Limb (tissue), 2 donors: ENCODE data around the gene NARS2.
A peak's percentile ranks its signal among the peaks of the same experiment; 100 is the strongest.
"Not testable (repeated sequence)": the region's sequence is repeated elsewhere in the genome, so short reads cannot be mapped to it uniquely, and the experiment has no call there.

Experiments used
- DNase-seq, 2 donors: peaks; one replicate each; pipeline ENCODE4 v3.0.0-alpha.2; 2016; ENCODE audit errors: extremely low spot score in 2 of 2

Gene NARS2, protein sequence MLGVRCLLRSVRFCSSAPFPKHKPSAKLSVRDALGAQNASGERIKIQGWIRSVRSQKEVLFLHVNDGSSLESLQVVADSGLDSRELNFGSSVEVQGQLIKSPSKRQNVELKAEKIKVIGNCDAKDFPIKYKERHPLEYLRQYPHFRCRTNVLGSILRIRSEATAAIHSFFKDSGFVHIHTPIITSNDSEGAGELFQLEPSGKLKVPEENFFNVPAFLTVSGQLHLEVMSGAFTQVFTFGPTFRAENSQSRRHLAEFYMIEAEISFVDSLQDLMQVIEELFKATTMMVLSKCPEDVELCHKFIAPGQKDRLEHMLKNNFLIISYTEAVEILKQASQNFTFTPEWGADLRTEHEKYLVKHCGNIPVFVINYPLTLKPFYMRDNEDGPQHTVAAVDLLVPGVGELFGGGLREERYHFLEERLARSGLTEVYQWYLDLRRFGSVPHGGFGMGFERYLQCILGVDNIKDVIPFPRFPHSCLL

DNA sequence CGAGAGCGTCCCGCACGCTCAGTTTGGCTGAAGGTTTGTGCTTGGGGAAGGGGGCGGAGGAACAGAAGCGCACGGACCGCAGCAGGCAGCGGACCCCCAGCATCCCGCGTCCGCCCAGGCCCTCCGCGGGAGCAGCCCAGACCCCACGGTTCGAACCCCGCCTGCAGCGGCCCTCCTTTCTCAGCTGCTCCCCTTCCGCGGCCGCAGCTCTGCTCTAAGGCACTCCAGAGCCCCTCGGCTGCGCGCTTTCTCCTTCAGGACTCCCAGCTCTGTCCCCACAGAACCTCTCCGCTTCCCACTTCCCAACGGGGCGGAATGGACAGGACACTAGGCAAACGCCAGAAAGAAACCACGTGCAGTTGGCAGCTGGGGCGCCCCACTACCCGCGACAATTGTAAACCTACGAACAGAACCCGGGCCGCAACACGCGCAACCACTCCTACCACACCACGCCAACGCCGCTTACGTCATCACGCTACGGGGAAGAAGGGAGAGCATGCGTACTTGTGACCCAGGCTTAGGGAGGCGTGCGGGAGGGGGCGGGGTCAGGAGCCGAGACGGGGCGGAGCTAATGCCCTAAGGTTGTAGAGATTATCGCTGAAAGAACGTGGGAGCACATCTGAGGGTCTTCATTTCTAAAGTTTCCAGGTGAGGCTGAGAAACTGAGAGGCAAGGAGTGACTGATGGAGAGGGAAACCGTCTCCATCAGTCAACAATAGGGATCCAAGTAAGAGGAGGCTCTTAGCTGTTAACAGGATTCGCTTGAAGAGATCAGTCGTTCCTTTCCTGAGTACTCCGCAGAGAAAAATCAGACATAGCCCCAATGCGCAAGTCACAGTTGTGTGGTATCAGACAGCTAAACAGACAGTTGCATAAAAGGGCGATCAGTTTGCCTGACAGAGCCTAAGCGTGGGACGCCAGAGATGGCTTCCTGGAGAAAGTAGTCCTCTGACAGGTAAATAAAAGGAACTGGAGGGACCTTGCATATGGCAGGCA, at the start of gene NARS2:
Gene NARS2 (minus strand): TSS at position 479 of the 996 bp plus-strand sequence. CDS start 376 bp downstream, at position 103.
- peak; percentile 98 for DNase-seq

DNA sequence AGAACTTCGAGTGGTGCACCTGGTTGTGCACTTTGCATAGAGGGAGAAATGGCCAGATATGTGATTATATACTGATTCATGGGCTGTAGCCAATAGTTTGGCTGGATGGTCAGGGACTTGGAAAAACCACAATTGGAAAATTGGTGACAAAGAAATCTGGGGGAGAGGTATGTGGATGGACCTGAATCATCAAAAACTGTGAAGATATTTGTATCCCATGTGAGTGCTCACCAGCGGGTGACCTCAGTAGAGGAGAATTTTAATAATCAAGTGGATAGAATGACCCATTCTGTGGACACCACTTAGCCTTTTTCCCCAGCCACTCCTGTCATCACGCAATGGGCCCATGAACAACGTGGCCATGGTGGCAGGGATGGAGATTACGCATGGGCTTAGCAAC, 48.0 kb upstream of the NARS2 start:
- no peak for DNase-seq

DNA sequence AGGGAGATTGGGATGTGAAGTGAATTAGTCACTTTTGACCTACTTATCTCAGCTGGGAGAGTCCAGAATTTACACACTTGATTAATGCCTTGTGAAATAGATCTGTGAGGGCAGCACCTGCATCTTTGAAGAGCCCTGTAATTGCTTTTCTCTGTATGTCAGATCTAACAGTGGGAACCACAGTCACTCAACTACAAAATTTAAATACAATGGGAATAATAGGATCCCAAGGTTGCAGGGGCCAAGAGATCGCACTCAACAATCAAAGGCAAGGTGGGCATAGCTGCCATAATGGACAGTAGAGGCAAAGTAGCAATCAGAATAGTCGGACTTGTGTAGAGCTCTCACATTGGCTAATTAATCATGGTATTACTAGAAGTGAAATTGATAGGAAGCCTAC, 45.5 kb upstream of the NARS2 start:
- no peak for DNase-seq

DNA sequence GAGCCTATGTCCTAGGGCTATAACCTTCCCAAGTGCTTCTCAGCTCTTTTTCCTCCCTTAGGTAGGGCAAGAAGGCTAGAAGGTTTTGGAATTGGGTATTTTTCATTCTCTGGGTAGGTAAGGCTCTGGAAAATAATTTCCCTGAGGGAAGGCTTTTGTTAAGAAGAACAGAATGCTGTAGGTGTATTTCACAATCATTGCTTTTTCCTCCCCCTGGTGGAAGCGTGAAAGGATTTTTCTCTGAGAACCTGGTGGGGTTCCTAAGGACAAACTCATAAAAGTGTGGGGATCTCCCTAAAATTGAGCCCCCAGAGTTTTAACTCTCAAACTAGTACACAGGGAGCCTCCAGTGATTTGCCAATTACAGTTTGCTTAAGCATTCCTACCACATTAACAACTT, 41.1 kb upstream of the NARS2 start:
- no peak for DNase-seq

DNA sequence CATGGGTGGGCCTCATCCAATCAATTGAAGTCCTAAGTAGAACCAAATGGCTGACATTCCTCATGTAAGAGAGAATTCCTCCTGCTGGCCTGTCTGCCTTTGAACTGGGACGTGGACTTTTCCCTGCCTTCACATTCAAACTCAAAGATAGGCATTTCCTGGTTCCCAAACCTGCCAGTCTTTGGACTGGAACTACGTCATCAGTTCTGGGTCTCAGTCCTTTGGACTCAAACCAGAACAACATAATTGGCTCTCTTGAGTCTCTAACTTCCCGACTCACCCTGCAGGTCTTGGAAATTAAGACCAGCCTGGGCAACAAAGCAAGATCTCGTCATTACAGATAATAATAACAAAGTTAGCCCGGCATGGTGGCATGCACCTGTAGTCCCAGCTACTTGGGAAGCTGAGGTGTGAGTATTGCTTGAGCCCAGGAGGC, 38.7 kb upstream of the NARS2 start:
- DNase-seq, result no peak

DNA sequence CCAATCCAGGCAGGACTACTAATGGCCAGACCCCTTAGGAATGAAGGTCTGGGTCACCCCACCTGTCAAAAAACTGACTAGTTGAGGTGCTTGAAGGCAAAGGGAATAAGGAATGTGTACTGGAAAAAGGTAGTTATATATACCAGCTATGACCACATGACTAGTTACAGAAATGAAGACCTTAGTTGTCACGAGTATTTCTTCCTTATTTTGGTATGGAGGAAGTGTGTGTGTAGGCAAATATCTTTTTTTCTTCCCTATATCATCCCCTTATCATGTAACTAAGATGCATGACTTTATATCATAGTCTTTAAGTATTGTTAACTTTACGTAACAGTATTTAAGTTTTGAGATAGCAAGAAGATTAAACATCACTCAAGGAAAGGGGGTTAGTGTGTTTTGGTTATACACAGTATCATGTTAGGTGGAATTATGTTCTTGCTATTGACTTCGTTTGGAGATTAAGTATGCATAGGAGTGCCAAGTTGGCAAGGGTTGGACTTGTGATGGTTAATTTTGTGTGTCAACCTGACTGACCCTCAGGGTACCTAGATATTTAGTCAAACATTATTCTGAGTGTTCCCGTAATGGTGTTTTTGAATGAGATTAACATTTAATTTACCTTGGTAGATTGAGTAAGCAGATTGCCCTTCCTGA, 38.2 kb upstream of the NARS2 start:
- no peak for DNase-seq

DNA sequence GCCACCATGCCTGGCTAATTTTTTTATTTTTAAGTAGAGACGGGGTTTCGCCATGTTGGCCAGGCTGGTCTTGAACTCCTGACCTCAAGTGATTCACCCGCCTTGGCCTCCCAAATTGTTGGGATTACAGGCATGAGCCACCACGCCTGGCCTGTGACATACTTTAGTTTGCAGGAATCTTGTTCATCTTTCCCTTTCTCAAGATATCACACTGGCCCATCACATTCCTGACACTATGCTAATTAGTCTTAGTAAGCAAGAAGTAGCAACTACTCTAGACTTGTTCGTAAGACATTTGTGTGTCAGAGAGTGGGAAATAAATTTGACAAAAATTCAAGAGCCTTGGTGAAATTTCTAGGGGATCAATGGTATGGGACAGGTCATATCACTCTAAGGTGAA, 34.7 kb upstream of the NARS2 start:
- not testable (repeated sequence) for DNase-seq

DNA sequence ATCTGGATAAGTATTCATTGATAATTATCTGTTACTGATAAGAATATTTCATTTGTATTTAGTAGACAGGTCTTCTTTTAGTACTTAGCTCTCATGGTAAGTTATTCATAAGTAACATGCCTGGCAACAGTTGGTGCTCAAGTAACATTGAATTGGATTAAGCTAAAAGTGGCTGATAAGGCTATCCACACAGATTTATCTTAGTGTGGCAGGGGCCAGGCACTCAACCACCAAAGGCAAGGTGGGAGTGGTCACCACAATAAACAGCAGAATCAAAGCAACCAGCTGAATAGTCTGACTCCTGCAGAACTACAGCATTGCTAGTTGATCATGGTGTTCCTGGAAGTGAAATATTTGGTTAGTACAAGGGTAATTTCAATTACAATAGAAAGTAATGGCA, 33.0 kb upstream of the NARS2 start:
- no peak for DNase-seq

DNA sequence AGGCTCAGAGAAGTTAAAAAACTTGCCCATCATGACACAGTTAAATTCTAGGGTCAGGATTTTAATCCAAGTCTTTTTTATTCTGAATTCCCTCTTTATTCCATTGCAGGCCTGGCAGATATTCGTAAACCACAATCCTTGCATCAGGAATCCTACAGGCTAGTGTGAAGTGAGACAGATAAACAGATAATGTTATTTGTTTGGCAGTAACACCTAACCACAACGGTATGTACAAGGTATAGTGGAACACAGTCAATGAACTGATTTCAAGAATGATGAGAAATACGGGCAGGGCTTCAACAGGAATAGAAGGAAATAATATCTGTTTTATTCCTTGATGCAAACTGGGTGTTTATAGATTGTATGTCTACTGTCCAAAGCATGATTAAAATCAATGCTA, 32.0 kb upstream of the NARS2 start:
- DNase-seq, result no peak

DNA sequence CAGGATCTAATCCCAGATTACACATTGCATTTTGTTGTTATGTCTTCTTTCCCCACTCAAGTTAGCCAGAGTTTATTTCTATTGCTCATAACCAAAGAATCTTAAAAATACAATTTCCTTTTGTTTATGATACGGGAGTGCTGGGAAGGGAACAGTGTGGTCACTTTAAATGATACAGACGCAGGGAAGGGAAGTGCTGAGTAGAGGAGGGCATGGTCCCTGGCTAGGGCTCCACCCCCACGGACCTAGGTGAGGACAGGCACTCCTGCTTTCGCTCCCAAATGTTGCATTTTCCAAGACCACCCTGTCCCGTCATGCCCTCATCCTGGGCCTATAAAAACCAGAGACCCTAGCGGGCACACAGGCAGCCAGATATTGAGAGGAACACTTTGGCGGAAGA, 30.6 kb upstream of the NARS2 start:
- no peak for DNase-seq

DNA sequence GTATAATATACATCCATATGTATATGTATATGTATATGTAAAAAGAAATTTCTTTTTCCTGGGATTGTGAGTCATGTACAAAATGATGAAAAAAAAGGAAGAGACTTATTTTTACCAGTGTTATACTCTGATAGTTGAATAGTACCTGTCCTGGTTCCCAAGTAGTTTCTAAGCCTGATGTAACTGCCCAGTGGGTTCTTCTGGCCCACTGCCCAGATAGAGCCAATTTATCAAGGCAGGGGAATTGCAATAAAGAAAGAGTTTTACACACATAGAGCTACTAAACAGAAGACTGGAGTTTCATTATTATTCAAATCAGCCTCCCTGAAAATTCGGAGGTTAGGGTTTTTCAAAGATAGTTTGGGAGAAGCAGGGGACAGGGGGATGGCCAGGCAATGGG, 29.1 kb upstream of the NARS2 start:
- DNase-seq, result no peak

DNA sequence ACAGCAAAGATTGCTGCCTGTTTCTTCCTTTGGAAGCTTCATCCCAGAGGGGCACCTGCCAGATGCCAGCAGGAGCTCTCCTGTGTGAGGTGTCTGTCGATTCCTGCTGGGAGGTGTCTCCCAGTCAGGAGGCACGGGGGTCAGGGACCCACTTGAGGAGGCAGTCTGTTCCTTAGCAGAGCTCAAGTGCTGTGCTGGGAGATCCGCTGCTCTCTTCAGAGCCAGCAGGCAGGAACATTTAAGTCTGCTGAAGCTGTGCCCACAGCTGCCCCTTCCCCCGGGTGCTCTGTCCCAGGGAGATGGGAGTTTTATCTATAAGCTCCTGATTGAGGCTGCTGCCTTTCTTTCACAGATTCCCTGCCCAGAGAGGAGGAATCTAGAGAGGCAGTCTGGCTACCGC, 28.1 kb upstream of the NARS2 start:
- DNase-seq, result not testable (repeated sequence)

DNA sequence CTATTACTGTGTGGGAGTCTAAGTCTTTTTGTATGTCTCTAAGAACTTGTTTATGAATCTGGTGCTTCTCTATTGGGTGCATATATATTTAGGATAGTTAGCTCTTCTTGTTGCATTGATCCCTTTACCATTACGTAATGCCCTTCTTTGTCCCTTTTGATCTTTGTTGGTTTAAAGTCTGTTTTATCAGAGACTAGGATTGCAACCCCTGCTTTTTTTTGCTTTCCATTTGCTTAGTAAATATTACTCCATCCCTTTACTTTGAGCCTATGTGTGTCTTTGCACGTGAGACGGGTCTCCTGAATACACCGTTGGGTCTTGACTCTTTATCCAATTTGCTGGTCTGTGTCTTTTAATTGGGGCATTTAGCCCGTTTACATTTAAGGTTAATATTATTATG, 26.4 kb upstream of the NARS2 start:
- not testable (repeated sequence) for DNase-seq

DNA sequence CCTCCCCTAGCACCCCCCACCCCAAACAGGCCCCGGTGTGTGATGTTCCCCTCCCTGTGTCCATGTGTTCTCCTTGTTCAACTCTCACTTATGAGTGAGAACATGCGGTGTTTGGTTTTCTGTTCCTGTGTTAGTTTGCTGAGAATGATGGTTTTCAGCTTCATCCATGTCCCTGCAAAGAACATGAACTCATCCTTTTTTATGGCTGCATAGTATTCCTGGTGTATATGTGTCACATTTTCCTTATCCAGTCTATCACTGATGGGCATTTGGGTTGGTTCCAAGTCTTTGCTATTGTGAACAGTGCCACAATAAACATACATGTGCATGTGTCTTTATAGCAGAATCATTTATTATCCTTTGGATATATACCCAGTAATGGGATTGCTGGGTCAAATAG, 22.9 kb upstream of the NARS2 start:
- not testable (repeated sequence) for DNase-seq

DNA sequence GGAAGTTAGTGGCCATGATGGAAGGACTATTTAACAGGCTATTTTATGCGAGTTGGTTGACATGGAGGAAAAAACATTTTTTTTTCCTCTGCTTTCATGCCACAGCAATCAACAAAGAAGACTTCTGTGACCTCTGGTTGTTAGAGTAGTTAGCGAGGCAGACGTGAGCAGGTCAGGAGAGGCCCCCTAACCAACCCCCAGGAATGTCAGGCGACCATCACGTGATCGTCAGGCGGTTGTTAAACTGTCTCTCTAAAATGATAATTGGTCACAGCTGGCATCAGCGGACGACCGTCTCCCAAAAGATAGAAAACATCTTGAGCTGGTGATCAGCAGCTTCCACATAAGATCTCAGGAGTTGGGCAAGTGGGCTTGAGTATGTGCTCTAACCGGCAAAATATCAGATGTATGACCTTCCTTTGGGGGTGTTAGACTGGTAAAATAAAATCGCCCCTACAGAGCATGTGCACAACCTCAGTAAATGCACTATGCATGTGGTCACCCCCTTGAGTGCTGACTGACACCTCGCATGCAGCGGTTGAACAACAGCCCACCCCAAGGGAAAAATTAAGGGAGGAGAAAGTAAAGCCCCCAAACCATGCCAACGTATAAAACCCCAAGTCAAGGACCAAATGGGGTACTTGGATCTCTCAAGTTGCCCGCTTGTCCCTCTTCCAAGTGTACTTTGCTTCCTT, 20.9 kb upstream of the NARS2 start:
- peak in 1 of 2 donors; percentile 31 for DNase-seq

DNA sequence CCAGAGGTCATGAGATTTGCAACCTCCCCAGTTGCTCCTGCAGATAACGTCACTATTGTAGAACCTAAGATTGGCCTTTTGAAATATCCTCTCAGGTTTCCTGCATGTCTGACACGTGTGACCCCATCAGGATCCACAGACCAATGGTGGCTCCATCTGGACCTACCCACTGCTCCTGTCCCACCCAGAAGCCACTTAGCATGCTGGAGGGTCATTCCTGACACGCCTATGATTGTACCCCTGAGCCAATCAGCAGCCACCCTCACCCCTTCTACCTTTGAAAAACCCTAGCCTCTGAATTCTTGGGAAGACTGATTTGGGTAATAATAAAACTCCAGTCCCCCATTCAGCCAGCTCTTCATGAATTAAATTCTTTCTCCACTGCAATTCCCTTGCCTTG, 20.1 kb upstream of the NARS2 start:
- no peak for DNase-seq

DNA sequence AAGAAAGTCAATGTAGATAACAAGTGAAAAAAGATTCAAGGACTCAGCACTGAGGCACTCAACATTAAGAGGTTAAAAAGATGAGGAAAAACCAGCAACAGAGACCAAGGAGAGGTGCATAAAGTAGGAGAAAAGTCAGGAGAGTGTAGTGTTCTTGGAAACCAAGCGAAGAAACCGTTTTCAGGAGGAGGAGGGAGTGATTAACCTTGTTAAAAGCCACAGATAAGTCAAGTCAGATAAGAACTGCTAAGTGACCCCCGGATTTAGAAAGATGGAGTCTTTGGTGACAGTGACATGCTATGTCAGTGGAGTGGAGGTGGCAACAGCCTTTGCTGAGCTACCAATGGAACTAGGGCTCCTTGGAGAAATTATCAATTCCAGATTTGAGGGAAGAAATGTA, 13.9 kb upstream of the NARS2 start:
- DNase-seq, result no peak

DNA sequence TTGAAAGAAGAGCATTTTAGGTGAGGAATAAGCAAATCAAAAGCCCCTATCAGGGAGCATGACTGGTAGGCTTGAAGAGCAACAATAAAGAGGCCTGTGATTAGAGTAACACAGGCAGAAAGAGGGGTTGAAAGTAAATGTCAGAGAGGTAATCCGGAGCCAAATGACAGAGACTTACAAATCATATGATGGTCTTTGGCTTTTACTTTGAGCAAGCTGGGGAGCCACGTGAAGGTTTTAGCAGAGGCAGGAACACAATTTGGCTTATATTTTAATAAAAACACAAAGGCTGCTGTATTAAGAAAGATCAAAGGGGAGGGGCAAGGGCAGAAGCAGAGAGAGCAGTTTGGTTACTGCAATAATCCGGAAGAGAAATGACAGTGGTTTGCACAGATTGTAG, 12.8 kb upstream of the NARS2 start:
- no peak for DNase-seq

DNA sequence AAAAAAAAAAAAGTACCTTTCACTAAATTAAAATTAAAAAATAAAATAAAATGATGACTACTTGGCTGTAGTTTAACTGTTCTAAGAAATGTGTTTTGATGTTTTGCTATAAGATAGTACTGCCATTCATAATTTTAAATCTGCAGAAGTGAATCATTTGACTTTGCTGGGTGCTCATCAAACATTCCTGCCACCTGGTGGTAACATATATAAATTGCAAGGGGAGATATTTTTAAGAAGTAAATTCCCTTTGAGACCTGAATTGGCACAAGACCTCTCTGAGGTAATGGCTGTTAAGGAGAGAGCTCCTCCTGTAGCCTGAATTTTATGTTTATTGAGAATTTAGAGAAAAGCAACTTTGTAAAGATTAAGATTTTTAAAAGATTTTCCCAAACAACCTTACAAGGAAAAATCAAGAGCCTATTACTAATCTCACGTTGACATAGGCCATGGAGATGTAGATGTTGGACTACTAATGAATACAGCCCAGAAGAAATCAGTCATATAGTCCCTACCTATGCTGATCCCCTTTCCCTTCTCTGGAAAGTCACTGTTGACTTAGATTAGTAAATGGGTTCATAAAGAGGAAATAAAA, 11.9 kb upstream of the NARS2 start:
- DNase-seq, result no peak

DNA sequence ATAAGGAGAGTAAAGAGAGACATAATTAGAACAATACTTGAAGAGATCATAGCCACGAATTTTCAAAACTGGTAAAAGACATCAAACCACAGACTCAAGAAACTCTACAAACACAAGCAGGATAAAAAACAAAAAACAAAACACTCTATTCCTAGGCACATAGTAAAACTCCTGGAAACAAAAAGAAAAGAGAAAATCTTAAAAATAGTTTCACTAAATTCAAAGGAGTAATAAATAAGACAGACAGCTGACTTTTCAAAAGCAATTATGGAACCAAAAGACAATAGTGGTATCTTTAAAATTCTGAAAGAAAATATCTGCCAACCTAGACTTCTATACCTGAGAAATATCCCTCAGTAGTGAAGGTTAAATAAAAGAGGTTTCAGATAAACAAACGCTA, 9.2 kb upstream of the NARS2 start:
- no peak for DNase-seq

DNA sequence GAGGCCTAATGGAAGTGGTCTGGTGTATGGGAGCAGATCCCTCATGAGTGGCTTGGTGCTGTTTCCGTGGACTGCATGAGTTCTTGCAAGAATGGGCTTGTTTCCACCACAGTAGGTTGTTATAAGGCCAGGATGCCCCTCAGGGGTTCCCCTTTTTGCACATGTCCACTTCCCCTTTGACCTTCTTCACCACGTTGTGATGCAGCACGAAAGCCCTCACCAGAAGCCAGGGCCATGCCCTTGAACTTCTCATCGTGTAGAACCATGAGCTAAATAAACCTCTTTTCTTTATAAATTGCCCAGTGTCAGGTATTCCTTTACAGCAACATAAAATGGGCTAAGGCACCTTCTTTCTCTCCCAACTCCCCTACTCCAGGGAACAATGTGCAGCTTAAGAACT, 2.8 kb upstream of the NARS2 start:
- no peak for DNase-seq
